Gastrocnemius medialis (tissue), 4 donors: ENCODE measurements around the gene TRAF1. TPM values are rescaled to one million over a fixed set of nuclear protein-coding genes. Genes with fewer than 3 reads are reported as not detected.

Source experiments
- ATAC-seq, 2 donors: fragments of 150-250 bp; one replicate each; pipeline ENCODE4 v1.9.1; 2016
- DNase-seq, 2 donors: peaks; one replicate each; pipeline ENCODE4 v3.0.0-alpha.2; 2019
- H3K27ac ChIP-seq, 4 donors: fragments of 200-600 bp; sonication (generic); 1 replicate in 1 of 4; 2 replicates in 3 of 4; pipeline ENCODE4 v1.5.1; 2016 to 2018; ENCODE audit warnings: mild to moderate bottlenecking in 2 of 4, moderate library complexity in 1 of 4
- H3K27me3 ChIP-seq, 3 donors: fragments of 200-600 bp; sonication (generic) in 2 of 3; 1 replicate in 1 of 3; 2 replicates in 2 of 3; pipeline versions ENCODE4 v1.5.1 to v1.6.0; 2016 to 2019; ENCODE audit warnings: mild to moderate bottlenecking in 1 of 3, moderate library complexity in 1 of 3
- H3K36me3 ChIP-seq, 2 donors: fragments of 200-600 bp; sonication (generic) in 1 of 2; one replicate each; pipeline ENCODE4 v1.5.1; 2017 to 2018
- H3K4me1 ChIP-seq, 2 donors: fragments of 200-600 bp; sonication (generic) in 1 of 2; one replicate each; pipeline ENCODE4 v1.5.1; 2016 to 2017; ENCODE audit warnings: mild to moderate bottlenecking in 2 of 2
- H3K4me3 ChIP-seq, 4 donors: fragments of 200-600 bp; sonication (generic) in 3 of 4; 1 replicate in 1 of 4; 2 replicates in 3 of 4; pipeline ENCODE4 v1.5.1; 2016 to 2019; ENCODE audit warnings: mild to moderate bottlenecking in 2 of 4
- H3K9me3 ChIP-seq, 3 donors: fragments of 200-600 bp; sonication (generic) in 2 of 3; 1 replicate in 1 of 3; 2 replicates in 2 of 3; pipeline ENCODE4 v1.5.1; 2016 to 2019
- POLR2A ChIP-seq, 2 donors: fragments of 450-650 bp; IDR thresholded peaks; one replicate each; pipeline ENCODE4 v1.6.1; 2017; ENCODE audit warnings: antibody characterized with exemption in 2 of 2, mild to moderate bottlenecking in 2 of 2, moderate library complexity in 2 of 2
- in situ Hi-C, 4 donors: fragments of 200-750 bp; cut with MboI; loops; one replicate each; pipeline versions ENCODE4 v1.15.0 to v1.8.0; 2017; ENCODE audit warnings: low sequenced_read_pairs in 4 of 4
- intact Hi-C: fragments of 100-400 bp; cut with DNase I; formaldehyde crosslinking; loops from one replicate; pipeline ENCODE4 v1.15.1; 2023; ENCODE audit warnings: low total_unique reads
- total RNA-seq, 4 donors: library from RNA; depleted of rRNA; stranded (reverse); fragments of >200 nt; gene quantifications; one replicate each; pipeline versions ENCODE4 v1.1.0 to v1.2.3, GENCODE V29; 2016
- TF ChIP-seq, protein P1 (sequence below), 5 experiments: fragments of 450-650 bp in 3 of 5; fragments of 200-600 bp in 2 of 5; sonication (generic) in 2 of 5; IDR thresholded peaks in 4 of 5; conservative IDR thresholded peaks in 1 of 5; 1 replicate in 4 of 5; 2 replicates in 1 of 5; pipeline ENCODE4 v1.5.1; 2016 to 2019; ENCODE audit warnings: antibody characterized with exemption in 5 of 5, mild to moderate bottlenecking in 3 of 5, moderate library complexity in 3 of 5

The TRAF1 gene
- total RNA-seq, 4 donors from 2014 or later = 0.42 to 1.6 (median 0.77) TPM

DNA sequence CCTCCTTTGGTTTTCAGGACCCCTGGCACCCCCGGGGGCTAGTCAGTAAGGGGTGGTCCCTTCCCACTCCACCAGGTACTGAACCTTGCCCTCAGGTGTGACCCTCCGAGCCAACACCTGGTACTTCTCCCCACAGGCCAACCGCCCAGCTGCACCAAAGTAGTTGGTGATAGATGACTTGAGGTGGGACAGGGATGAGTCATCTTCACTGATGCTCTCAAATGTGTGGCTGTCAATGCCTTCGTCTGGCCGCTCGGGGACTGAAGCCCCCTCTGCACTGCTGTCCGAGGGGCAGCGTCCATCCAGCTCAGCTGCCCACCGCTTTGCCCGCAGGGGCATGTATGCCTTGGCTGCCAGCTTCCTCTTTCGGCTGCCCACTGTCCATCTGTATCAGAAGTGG lies 68.7 kb downstream of the TRAF1 start:
- ATAC-seq (no peak), DNase-seq (no peak)
- Histone ChIP-seq H3K9me3 (no peaks in the 10 kb centered on the region), H3K27ac (no peak overlapping the region), H3K36me3 (peaks cover 0 to 26% of the 10 kb centered on the region in 2 donors), H3K4me3 (no peak overlapping the region), H3K4me1 (no peaks in the 10 kb centered on the region), H3K27me3 (no peaks in the 10 kb centered on the region)
- TF ChIP-seq, protein P1, sequence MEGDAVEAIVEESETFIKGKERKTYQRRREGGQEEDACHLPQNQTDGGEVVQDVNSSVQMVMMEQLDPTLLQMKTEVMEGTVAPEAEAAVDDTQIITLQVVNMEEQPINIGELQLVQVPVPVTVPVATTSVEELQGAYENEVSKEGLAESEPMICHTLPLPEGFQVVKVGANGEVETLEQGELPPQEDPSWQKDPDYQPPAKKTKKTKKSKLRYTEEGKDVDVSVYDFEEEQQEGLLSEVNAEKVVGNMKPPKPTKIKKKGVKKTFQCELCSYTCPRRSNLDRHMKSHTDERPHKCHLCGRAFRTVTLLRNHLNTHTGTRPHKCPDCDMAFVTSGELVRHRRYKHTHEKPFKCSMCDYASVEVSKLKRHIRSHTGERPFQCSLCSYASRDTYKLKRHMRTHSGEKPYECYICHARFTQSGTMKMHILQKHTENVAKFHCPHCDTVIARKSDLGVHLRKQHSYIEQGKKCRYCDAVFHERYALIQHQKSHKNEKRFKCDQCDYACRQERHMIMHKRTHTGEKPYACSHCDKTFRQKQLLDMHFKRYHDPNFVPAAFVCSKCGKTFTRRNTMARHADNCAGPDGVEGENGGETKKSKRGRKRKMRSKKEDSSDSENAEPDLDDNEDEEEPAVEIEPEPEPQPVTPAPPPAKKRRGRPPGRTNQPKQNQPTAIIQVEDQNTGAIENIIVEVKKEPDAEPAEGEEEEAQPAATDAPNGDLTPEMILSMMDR (IDR thresholded peaks at IDR 0.05 in 4 of 5, conservative IDR thresholded peaks at IDR 0.05 in 1 of 5) = no peak
- TF ChIP-seq POLR2A (IDR thresholded peaks at IDR 0.05) = no peak
- intact Hi-C loops (no loop called here), in situ Hi-C loops (loop anchor here in 1 of 4 donors (25.0 kb wide), 1 partner anchor 204 kb away; the partner anchor contains the start of genes C5 and CNTRL)

DNA sequence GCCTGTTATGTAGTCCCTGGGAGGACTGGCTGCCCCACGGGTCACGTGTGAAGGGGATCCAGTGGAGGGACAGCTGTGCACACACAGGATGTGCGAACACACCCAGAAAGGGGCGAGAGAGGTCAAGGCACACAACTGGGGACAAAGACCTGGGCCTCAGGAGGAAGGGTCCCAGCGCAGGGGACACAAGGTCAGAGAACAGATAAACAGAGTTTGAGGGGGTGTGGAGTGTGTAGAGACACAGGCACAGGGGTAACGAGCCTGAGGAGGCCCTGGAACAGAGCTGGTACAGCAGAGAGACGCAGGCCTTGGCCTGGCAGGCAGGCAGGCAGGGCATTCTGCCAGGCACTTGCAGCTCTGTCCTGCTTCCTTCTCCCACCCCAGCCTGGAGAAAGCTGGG lies 69.1 kb downstream of the TRAF1 start:
- Histone ChIP-seq H3K27ac (no peak overlapping the region), H3K9me3 (no peaks in the 10 kb centered on the region), H3K4me3 (no peak overlapping the region), H3K4me1 (no peaks in the 10 kb centered on the region), H3K36me3 (peaks cover 0 to 24% of the 10 kb centered on the region in 2 donors), H3K27me3 (no peaks in the 10 kb centered on the region)
- ATAC-seq = no peak
- intact Hi-C loops = no loop called here
- DNase-seq = no peak
- in situ Hi-C loops = loop anchor here in 1 of 4 donors (25.0 kb wide), 1 partner anchor 205 kb away; the partner anchor contains the start of genes C5 and CNTRL
- TF ChIP-seq POLR2A (IDR thresholded peaks at IDR 0.05) = no peak
- TF ChIP-seq, protein P1 (IDR thresholded peaks at IDR 0.05 in 4 of 5, conservative IDR thresholded peaks at IDR 0.05 in 1 of 5) = no peak

DNA sequence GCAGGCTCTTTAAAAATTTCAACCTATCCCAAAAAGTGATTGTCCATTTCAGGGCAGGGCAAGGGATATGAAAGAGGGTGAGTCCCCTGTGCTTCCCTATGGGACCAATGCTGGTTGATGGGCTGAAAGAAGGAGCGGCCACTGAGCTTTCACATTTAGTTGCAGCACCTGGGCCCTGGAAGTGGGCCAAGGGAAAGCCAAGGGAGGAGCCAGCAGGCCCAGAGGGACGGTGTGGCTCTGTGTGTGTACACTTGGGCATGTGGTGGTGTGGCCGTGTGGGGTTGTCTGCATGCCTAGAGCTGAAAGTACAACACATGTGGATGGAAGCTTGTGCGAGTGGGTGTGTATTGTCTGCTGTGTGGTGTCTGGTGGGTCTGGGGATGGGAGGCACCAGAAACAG lies 69.9 kb downstream of the TRAF1 start:
- in situ Hi-C loops = loop anchor here in 1 of 4 donors (25.0 kb wide), 1 partner anchor 206 kb away; the partner anchor contains the start of genes C5 and CNTRL
- ATAC-seq = no peak
- intact Hi-C loops = no loop called here
- Histone ChIP-seq H3K27ac (no peak overlapping the region), H3K9me3 (no peaks in the 10 kb centered on the region), H3K4me3 (no peak overlapping the region), H3K36me3 (peaks cover 0 to 16% of the 10 kb centered on the region in 2 donors), H3K4me1 (no peaks in the 10 kb centered on the region), H3K27me3 (no peaks in the 10 kb centered on the region)
- no peak for DNase-seq
- TF ChIP-seq, protein P1 (IDR thresholded peaks at IDR 0.05 in 4 of 5, conservative IDR thresholded peaks at IDR 0.05 in 1 of 5) = no peak
- no peak for TF ChIP-seq POLR2A (IDR thresholded peaks at IDR 0.05)

DNA sequence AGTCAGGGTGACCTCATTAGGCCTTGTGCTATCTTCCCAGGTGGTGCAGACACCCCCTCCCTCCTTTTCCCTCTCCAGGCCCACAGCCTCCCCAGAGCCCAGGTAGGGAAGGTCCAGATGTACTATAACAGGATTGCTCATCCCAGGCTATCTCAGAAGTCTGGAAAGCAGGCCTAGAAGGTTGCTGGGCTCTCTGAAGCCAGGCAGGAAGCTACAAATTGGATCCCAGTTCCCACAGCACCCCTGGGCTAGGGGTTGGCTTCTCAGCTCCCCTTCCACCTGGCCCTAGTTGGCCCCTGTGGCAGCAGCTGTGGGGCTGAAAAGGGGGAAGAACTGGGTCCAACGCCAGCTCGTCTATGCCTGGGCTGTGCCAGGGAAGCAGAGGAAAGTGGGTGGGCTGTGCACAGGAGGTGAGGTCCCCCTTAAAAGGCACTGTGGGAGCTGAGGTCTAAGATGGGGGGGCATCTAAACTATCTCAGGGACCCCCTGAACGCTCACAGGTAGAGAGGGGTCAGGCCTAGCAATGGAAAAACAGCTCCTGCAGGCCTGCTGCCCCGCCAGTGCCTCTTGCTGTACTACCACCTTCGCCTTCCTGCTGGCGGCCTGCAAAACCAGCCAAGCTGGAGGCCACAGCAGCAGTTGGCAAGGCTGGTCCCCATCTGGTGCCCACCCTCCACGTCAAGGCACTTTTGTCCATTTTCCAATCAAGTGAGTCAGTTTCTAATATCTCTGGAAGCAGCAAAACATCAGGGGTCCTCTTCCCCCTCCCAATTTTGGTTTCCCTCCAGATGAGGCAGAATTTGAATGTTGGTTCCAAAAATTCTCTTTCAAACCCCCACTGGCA lies 70.5 kb downstream of the TRAF1 start:
- no peak overlapping the region for H3K4me3 ChIP-seq
- in situ Hi-C loops (loop anchor here in 1 of 4 donors (25.0 kb wide), 1 partner anchor 206 kb away; the partner anchor contains the start of genes C5 and CNTRL), intact Hi-C loops (no loop called here)
- TF ChIP-seq, protein P1 (IDR thresholded peaks at IDR 0.05 in 4 of 5, conservative IDR thresholded peaks at IDR 0.05 in 1 of 5) = no peak
- no peak for TF ChIP-seq POLR2A (IDR thresholded peaks at IDR 0.05)
- H3K27ac ChIP-seq = no peak overlapping the region
- no peaks in the 10 kb centered on the region for H3K9me3 ChIP-seq
- H3K36me3 ChIP-seq = peaks cover 0 to 12% of the 10 kb centered on the region in 2 donors
- no peak for DNase-seq
- no peaks in the 10 kb centered on the region for H3K4me1 ChIP-seq
- ATAC-seq = no peak
- H3K27me3 ChIP-seq = no peaks in the 10 kb centered on the region
